CD1c-positive myeloid dendritic cell (primary cell): Measurements from ENCODE around the gene YIPF1.
A peak's percentile ranks its signal among the peaks of the same experiment; 100 is the strongest.
"Not testable (repeated sequence)": the region's sequence is repeated elsewhere in the genome, so short reads cannot be mapped to it uniquely, and the experiment has no call there.

Experiments used
- DNase-seq: peaks from one replicate; pipeline ENCODE4 v3.0.0-alpha.2; 2016; ENCODE audit errors: extremely low spot score

YIPF1 gene

DNA sequence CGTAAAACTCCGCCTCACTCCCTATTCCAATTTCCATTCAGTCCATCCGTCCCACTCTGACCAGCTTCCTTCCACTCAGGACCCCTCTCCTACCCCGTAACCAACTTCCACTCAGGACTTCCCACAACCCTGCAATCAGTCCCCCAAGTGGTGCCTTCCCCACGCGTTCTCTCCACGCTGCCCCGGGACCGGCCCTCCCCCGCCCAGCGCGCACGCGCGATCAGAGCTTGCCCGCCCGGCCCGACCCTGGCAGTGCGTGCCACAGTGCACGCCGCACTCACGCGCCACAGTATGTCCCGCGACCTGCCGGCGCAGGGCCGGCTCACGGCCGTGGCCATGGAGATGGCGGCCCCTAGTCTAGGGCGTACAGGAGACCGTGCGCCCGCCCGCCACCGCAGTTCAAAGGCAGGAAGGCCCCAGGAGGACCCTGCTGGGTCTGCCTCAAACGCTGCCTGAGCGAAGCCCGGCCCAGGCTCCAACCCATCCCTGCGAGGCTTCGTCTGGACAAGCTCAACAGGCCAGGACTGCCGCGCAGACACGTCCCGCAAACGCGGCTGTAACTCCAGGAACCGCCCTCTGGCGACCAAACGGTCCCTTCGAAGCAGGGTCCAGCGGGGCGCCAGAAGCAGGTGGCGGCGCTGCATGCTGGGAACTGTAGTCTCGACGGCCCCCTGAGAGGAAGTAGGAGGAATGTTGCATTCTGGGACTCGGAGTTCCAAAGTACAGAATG is 51.5 kb downstream of the YIPF1 start, which contains the start of gene NDC1:
TSS of gene NDC1 (minus strand) at position 373 of the 730 bp plus-strand sequence. CDS start at position 338, 35 bp downstream.
- DNase-seq = peak; percentile 94

DNA sequence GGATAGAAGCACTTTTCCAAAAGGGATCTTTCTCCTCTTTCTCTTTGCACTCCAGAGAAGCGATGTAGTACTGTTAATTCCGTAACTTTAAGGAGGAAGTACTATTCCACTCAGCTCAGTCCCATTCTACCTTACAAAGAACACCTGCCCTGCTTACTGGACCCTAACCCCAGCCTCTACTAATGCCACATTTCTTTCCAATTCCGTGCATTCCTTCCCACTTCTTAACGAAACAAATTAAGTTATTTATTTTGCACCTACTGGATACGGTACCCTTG is 52.0 kb downstream of the YIPF1 start:
- peak; percentile 21 for DNase-seq

DNA sequence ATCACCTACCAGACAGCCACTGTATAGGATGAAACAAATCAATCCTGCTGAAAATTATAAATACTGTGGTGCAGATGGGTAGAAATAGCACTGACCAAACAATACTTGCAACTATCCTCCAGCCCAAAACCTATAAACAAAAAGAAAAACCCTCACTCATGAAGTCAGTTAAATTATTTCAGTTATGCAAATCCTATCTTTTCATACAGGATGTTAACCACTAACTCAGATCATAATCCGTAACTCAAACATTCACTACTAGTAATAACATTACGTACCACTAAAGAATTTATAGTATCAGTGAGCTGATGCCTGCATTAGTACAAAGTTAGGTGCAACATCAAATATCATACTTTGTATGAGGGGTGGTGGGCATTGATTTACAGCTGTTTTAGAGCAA is 54.1 kb downstream of the YIPF1 start:
- DNase-seq = no peak

DNA sequence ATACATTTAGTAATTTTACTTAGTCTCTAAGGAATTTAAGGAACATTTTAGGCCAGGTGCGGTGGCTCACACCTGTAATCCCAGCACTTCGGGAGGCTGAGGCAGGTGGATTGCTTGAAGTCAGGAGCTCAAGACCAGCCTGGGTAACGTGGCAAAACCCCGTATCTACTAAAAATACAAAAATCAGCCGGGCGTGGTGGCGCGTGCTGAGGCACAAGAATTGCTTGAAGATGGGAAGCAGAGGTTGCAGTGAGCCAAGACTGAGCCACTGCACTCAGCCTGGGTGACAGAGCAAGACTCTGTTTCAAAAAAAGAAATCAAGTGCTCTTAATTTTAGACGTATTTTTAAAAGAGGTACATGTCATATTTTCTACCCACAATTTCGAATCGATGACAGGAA is 54.8 kb downstream of the YIPF1 start:
- no peak for DNase-seq

DNA sequence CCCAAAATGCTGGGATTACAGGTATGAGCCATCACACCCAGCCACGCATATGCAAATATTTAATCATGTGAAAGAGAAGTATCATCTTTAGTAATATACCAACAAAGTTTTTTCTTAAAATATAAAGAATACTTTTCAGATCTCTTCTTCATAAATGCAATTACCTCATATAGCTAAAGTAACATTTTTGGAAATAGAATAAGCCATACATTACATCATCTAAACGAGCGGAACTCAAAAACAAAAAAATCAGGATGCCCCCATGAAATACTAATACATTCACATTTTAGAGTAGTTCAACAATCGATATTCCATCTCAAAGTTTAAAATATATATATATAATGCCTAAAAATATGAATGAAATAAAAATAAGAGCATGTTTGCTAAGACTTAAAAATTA is 56.2 kb downstream of the YIPF1 start:
- no peak for DNase-seq

DNA sequence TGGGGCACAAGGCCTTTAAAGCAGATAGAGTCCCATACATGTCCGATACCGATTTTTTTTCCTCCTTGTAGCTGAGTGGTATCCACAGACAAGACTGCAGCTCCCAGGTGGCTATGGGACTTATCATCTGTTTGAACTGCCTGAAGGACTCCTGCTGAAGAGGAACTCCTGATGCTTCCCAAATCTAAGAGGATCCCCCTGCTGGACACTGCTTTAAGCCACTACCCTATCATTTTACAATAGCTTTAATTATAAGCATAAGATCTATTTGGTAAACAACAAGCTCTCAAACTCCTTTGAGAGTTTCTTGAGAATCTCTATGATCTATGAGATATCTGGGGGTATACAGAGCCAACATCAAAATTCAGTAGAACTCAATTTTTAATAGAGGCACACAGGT is 63.2 kb downstream of the YIPF1 start:
- no peak for DNase-seq

DNA sequence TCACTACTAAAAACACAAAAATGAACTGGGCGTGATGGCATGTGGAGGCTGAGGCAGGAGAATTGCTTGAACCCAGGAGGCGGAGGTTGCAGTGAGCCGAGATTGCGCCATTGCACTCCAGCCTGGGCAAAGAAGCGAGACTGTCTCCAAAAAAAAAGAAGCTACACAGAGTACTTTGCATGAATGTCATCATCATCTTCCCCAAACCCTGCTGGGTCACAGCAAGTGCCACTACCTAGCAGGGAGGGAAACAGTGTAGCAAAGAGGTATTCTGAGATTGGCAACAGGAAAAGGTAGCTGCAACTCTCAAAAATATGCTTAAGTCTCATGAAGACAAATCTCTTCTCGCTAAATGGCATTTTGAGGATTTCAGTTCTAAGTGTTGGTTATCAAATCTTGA is 64.3 kb downstream of the YIPF1 start:
- DNase-seq = no peak

DNA sequence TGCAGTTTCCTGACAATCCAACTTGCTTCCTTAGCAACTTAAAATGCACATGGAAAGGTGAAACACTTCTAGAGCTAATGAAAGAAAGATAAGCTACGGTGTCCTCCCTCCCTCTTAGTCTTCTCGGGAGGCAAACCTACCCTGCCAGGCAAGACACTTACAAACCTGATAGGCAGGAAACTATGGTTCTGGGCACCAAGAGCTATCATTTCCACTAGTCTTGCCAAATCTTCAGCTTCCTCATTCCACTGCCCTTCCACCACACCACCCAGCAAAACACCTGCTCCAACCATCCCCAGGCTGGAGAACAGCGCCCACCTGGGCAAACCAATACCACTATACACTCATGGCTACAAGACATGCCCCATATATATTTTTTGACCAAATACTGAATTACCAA is 66.7 kb downstream of the YIPF1 start:
- DNase-seq = no peak

DNA sequence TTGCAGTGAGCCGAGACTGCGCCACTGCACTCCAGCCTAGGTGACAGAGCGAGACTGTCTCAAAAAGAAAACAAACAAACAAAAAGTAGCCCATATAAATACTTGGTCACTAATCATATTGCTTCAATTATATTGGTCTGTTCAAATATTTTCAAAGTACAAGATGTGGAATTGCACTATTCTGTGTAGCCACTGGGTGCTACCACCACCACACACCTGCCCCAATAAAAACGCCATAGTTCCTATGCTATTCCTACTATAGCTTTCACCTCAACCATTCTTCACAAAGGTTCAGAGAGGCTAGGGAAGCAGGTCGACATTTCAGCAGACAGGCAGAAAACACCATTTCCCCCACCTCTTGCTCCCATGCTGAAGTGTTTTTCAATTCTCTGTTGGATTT is 68.2 kb downstream of the YIPF1 start:
- no peak for DNase-seq

DNA sequence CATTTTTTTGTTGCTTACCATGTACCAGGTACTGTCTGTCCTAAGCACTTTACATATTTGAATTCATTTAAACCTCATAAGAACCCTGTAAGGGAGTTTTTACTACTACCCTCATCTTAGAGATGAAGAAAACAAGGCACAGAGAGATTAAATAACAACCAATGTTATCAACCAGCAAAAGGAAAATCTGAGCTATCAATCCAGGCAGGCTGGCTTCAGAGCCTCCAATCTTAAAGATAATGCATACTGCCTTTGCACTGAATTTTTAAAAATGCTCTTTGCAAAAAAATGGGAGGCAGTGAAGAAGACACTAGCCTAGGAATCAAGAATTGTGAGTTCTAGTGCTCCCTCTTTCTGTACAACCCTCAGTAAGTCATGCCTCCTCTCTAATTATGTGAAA is 70.2 kb downstream of the YIPF1 start:
- no peak for DNase-seq

DNA sequence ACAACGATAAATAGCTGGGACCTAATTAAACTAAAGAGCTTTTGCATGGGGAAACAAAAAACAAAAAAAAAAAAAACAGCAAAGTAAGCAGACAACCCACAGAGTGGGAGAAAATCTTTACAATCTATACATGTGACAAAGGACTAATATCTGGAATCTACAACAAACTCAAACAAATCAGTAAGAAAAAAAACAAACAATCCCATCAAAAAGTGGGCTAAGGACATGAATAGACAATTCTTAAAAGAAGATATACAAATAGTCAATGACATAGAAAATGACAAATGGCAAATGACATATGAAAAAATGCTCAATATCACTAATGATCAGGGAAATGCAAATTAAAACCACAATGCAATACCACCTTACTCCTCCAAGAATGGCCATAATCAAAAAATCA is 73.0 kb downstream of the YIPF1 start:
- not testable (repeated sequence) for DNase-seq

DNA sequence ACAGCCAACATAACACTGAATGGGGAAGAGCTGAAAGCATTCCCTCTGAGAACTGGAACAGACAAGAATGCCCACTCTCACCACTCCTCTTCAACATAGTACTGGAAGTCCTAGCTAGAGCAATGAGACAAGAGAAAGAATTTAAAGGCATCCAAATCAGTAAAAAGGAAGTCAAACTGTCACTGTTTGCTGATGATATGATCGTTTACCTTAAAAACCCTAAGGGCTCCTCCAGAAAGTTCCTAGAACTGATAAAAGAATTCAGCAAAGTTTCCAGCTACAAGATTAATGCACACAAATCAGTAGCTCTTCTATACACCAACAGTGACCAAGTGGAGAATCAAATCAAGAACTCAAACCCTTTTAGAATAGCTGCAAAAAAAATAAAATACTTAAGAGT is 74.1 kb downstream of the YIPF1 start:
- DNase-seq = not testable (repeated sequence)

DNA sequence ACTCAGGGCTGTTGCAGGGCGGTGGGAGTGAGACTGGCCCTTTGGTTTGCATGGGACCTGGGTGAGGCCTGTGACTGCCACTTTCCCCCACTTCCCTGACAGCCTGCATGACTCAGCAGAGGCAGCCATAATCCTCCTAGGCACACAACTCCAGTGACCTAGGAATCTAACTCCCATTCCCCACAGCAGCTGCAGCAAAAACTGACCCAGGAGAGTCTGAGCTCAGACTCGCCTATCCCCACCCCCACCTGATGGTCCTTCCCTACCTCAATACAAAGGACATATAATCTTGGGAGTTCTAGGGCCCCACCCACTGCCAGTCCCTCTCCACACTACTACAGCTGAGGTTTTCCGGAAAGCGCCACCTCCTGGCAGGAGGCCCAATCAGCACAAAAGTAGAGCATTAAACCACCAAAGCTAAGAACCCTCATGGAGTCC is 78.2 kb downstream of the YIPF1 start:
- DNase-seq = no peak

DNA sequence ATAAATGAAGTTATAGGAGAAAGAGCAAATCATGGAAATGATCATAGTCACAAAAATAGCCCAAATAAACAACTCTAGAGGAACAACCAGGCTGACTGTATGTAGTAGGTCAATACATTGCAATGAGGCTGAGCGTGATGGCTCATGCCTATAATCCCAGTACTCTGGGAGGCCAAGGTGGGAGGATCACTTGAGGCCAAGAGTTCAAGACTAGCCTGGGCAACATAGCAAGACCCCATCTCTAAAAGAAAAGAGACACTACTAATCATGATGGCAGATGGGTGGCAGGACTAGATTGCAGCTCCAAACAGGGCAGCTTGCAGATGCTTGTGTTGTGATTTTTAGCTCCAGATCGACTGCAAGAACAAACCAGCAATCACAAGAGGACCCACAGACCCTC is 79.1 kb downstream of the YIPF1 start:
- no peak for DNase-seq

DNA sequence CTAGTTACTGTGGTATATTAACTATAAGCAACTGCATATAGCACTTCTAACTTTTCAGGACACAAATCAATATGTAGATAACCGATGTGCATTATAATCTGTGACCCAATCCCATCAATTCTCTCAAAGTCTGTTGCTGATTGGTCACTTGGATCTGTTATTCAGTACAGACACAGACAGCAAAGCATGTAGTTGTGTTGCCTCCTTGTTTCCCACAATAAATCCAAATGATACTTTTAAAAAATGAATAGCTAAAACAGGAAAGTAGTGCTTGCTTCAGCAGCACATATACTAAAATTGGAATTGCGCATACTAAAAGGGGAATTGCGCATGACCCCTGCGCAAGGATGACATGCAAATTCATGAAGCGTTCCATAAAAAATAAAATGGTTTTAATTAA is 79.6 kb downstream of the YIPF1 start:
- DNase-seq = no peak

DNA sequence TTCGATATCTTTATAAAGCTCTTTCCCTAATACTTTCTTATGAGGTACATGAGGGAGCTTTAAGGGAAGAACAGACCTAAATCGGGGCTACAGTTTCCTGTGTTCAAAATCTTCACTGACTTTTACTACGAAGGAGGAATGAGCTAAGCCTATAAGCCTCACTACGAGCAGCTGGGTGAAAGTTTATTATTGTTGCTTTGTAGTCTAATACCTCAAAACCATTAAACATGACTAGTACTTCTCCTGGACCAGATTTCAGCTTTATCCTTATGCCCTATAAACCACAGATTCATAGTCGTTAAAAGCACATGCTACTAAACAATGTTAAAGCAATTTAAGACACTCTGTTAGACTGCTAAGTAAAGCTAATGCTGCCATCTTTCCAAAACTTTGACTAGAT is 81.7 kb downstream of the YIPF1 start:
- no peak for DNase-seq

DNA sequence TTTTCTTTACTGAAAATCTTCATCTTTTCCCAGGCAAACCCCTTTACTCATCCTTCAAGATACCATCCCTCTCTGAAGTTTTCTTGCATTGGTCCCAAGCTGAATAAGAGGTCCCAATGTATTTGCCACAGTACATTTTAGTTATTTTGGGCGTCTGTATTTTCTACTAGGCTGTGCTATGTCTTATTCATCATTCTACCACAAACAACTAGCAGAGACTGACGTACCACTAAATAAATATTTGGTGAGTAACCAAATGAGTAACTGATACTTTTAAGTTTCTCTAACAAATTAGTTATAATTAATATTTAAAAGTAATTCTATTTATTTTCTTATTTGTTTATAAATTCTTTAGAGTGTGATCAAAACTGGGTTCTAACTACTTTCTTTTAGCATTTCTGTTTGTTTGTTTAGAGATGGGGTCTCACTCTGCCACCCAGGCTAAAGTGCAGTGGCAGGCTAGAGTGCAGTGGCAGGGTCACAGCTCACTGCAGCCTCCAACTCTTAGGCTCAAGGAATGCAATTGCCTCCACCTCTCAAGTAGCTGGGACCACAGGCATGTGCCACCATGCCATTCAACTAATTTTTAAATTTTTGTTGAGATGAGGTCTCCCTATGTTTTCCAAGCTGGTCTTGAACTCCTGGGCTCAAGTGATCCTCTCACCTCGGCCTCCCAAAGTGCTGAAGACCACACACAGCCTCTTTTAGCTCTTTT is 84.6 kb downstream of the YIPF1 start:
- no peak for DNase-seq

DNA sequence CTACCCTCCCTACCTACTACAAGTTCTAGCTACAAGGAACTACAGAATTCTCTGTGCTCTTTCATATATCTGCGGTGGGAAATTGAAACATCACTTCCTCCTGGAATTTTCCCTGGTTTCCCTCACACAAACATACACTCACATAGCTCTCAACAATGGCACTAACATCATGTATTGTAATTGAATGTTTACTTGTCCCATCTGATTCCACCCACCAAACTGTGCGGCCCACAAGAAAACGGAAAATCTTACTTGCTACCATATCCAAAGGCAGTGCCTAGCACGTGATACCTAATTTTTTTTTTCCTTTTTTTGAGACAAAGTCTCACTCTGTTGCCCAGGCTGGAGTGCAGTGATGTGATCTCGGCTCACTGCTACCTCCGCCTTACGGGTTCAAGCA is 85.4 kb downstream of the YIPF1 start:
- no peak for DNase-seq
